HepG2 (cell line): ENCODE measurements around the gene H2AZ1. TPM values are rescaled to one million over a fixed set of nuclear protein-coding genes. Genes with fewer than 3 reads are reported as not detected.

Experiments used
- ARNT2 ChIP-seq: sonication (generic); formaldehyde crosslinking; IDR thresholded peaks from 2 replicates; pipeline ENCODE4 v1.8.0; 2022; ENCODE audit warnings: mild to moderate bottlenecking, low read depth, missing genetic modification reagents, moderate library complexity
- CENPT ChIP-seq: sonication (generic); formaldehyde crosslinking; IDR thresholded peaks from 2 replicates; pipeline ENCODE4 v1.8.0; 2022; ENCODE audit warnings: low read depth, mild to moderate bottlenecking, moderate library complexity, missing genetic modification reagents
- ELF3 ChIP-seq: IDR thresholded peaks from 2 replicates; pipeline ENCODE4 v1.6.1; 2016; ENCODE audit warnings: missing genetic modification reagents, missing compliant biosample characterization
- HOXA9 ChIP-seq: sonication (generic); formaldehyde crosslinking; IDR thresholded peaks from 2 replicates; pipeline ENCODE4 v1.8.1; 2022; ENCODE audit warnings: missing genetic modification reagents, mild to moderate bottlenecking, moderate library complexity, borderline replicate concordance
- RBM39 ChIP-seq: fragments of 200-400 bp; formaldehyde crosslinking; IDR thresholded peaks from one replicate; pipeline ENCODE4 v1.6.1; 2018; ENCODE audit warnings: antibody characterized with exemption, mild to moderate bottlenecking, low read depth, low read length; ENCODE audit not compliant: poor library complexity, severe bottlenecking
- SALL1 ChIP-seq: sonication (generic); formaldehyde crosslinking; IDR thresholded peaks from 2 replicates; pipeline ENCODE4 v1.8.0; 2022; ENCODE audit warnings: mild to moderate bottlenecking, missing genetic modification reagents
- SRSF4 ChIP-seq: fragments of 200-400 bp; formaldehyde crosslinking; IDR thresholded peaks from one replicate; pipeline ENCODE4 v1.6.1; 2018; ENCODE audit warnings: mild to moderate bottlenecking, low read depth, low read length, moderate library complexity; ENCODE audit not compliant: poor library complexity, severe bottlenecking
- ZNF264 ChIP-seq: sonication (generic); formaldehyde crosslinking; IDR thresholded peaks from 2 replicates; pipeline ENCODE4 v1.4.0; 2020; ENCODE audit warnings: missing genetic modification reagents
- ZNF281 ChIP-seq: sonication (generic); formaldehyde crosslinking; IDR thresholded peaks from 2 replicates; pipeline ENCODE4 v1.4.0; 2020; ENCODE audit warnings: missing genetic modification reagents, borderline replicate concordance
- ZNF609 ChIP-seq: sonication (generic); formaldehyde crosslinking; IDR thresholded peaks from 2 replicates; pipeline ENCODE4 v1.4.0; 2020; ENCODE audit warnings: mild to moderate bottlenecking, missing genetic modification reagents, borderline replicate concordance
- ZNF678 ChIP-seq: sonication (generic); formaldehyde crosslinking; IDR thresholded peaks from 2 replicates; pipeline ENCODE4 v1.4.0; 2020; ENCODE audit warnings: mild to moderate bottlenecking, missing genetic modification reagents
- ZNF687 ChIP-seq: sonication (generic); formaldehyde crosslinking; IDR thresholded peaks from 2 replicates; pipeline ENCODE4 v1.5.1; 2020; ENCODE audit warnings: mild to moderate bottlenecking, missing genetic modification reagents, moderate library complexity
- ZNF772 ChIP-seq: sonication (generic); formaldehyde crosslinking; IDR thresholded peaks from 2 replicates; pipeline ENCODE4 v1.5.0; 2020; ENCODE audit warnings: mild to moderate bottlenecking, missing genetic modification reagents
- ZNF850 ChIP-seq: sonication (generic); formaldehyde crosslinking; conservative IDR thresholded peaks from 2 replicates; pipeline ENCODE4 v1.9.0; 2021; ENCODE audit warnings: mild to moderate bottlenecking, missing genetic modification reagents
- ZSCAN30 ChIP-seq: sonication (generic); formaldehyde crosslinking; IDR thresholded peaks from 2 replicates; pipeline ENCODE4 v1.5.0; 2020; ENCODE audit warnings: mild to moderate bottlenecking, missing genetic modification reagents
- polyA plus RNA-seq, 8 experiments: library from polyadenylated mRNA; depleted of rRNA in 3 of 8; stranded (reverse) in 7 of 8; unstranded in 1 of 8; fragments of >200 nt; fragmentation: Illumina TruSeq in 4 of 8; extraction: Trizol in 4 of 8; gene quantifications; 2 replicates each; pipeline versions ENCODE4 v1.2.1 to v1.2.3, GENCODE V29; 2011 to 2016; ENCODE audit warnings: low read depth in 4 of 8, missing spikeins in 1 of 8, mixed read lengths in 1 of 8; ENCODE audit not compliant: insufficient read depth in 1 of 8
- total RNA-seq, 5 experiments: library from RNA; depleted of rRNA; stranded (reverse); fragments of >200 nt; fragmentation: Illumina TruSeq; extraction: Trizol; gene quantifications; 2 replicates each; pipeline ENCODE4 v1.2.3, GENCODE V29; 2016; ENCODE audit warnings: low read depth in 1 of 5

Gene H2AZ1
- total and polyA plus RNA-seq, 2 of the 13 experiments (the other 11 are each of a cell fraction or from before 2014, with no cell fraction given), result 301 to 574 TPM

GRCh38 chr4:99949034-99949998, 759 bp downstream of the H2AZ1 start (continued):
- TF ChIP-seq ZNF687 (peak; percentile 40; the same call in 1 of the 2 replicates), ZSCAN30 (CRISPR knock-in tag) (no peak), ZNF678 (CRISPR knock-in tag) (peak; percentile 54; the same call in 1 of the 2 replicates), SALL1 (CRISPR knock-in tag) (peak; percentile 74), RBM39 (peak; percentile 9), ZNF772 (peak; percentile 3; the same call in 1 of the 2 replicates), ZNF264 (peak; percentile 34; the same call in 1 of the 2 replicates), ZNF281 (CRISPR knock-in tag) (peak; percentile 87), ELF3 (CRISPR knock-in tag) (peak; percentile 63), SRSF4 (no peak), ARNT2 (CRISPR knock-in tag) (peak; percentile 46; the same call in 1 of the 2 replicates), ZNF850 (CRISPR knock-in tag) (no peak), CENPT (CRISPR knock-in tag) (no peak), HOXA9 (CRISPR knock-in tag) (no peak), ZNF609 (CRISPR knock-in tag) (no peak)
